T-helper 1 cell (primary cell): ENCODE results near the gene GLA.
A peak's percentile ranks its signal among the peaks of the same experiment; 100 is the strongest.

Experiments
- DNase-seq, 5 donors: peaks; one replicate each; pipeline ENCODE4 v3.0.0-alpha.2; 2012 to 2020
- total RNA-seq, 4 donors: gene quantifications; one replicate each; lab custom pipeline; 2026; lab: John Stamatoyannopoulos, UW

Gene GLA
- 29.8 to 42.2 (median 38.3) reads per million in 4 donors for total RNA-seq

- peak; percentile 64 to 97 (median 81) for DNase-seq
These were observed at the start of gene GLA, which contains the start of gene HNRNPH2 for GRCh38 chrX:101407748-101408531. TSS of gene GLA (minus strand) at chrX:101407925. CDS start at chrX:101407903, 22 bp downstream. TSS of gene HNRNPH2 (plus strand) at chrX:101408222. CDS start at chrX:101411989, 3,767 bp downstream.

GRCh38 chrX:101452056-101452455 is 44.3 kb upstream of the GLA start:
- no peak for DNase-seq

- no peak for DNase-seq
These were observed 43.2 kb upstream of the GLA start for GRCh38 chrX:101450961-101451360.

- no peak for DNase-seq
These were observed 42.4 kb upstream of the GLA start for GRCh38 chrX:101450085-101450484.

- DNase-seq = no peak
These were observed 41.6 kb upstream of the GLA start for GRCh38 chrX:101449279-101449678.

- no peak for DNase-seq
These were observed 34.4 kb upstream of the GLA start for GRCh38 chrX:101442085-101442484.

- DNase-seq = peak in 1 of 5 donors; percentile 45
These were observed 22.8 kb upstream of the GLA start for GRCh38 chrX:101430457-101431078.

- DNase-seq = peak in 1 of 5 donors; percentile 22
These were observed 22.2 kb upstream of the GLA start for GRCh38 chrX:101429934-101430333.

- no peak for DNase-seq
These were observed 20.2 kb upstream of the GLA start for GRCh38 chrX:101427954-101428353.

GRCh38 chrX:101419489-101419888 is 11.8 kb upstream of the GLA start:
- no peak for DNase-seq

GRCh38 chrX:101417981-101418841 is 10.5 kb upstream of the GLA start:
- peak in 4 of 5 donors; percentile 6 to 26 (median 12) for DNase-seq

- no peak for DNase-seq
These were observed 9.5 kb upstream of the GLA start for GRCh38 chrX:101417190-101417589.

- DNase-seq = no peak
These were observed 9.0 kb upstream of the GLA start for GRCh38 chrX:101416691-101417090.

- peak in 3 of 5 donors; percentile 18 to 68 (median 40) for DNase-seq
These were observed 7.7 kb upstream of the GLA start for GRCh38 chrX:101415180-101416145.

- DNase-seq = no peak
These were observed 4.3 kb upstream of the GLA start for GRCh38 chrX:101411984-101412383.

- DNase-seq = no peak
These were observed 2.7 kb upstream of the GLA start for GRCh38 chrX:101410461-101410860.

- no peak for DNase-seq
These were observed 1.3 kb upstream of the GLA start for GRCh38 chrX:101409043-101409442.

GRCh38 chrX:101408532-101408841 is 762 bp upstream of the GLA start:
- no peak for DNase-seq

GRCh38 chrX:101407167-101407747 is 468 bp downstream of the GLA start:
- DNase-seq = no peak

- no peak for DNase-seq
These were observed 7.9 kb downstream of the GLA start for GRCh38 chrX:101399825-101400224.

- DNase-seq = no peak
These were observed 9.0 kb downstream of the GLA start for GRCh38 chrX:101398694-101399093.

GRCh38 chrX:101397779-101398178 is 9.9 kb downstream of the GLA start:
- no peak for DNase-seq
